8988T (cell line): Measurements from ENCODE around the gene TBC1D9.

Experiments
- DNase-seq: peaks from one replicate; pipeline ENCODE4 v3.0.0; 2011

TBC1D9 gene

GRCh38 chr4:140688711-140689598 lies 67.2 kb downstream of the TBC1D9 start:
- no peak for DNase-seq

- DNase-seq, result no peak
These were observed 69.4 kb downstream of the TBC1D9 start for GRCh38 chr4:140686796-140687195.

- DNase-seq, result no peak
These were observed 71.9 kb downstream of the TBC1D9 start for GRCh38 chr4:140684314-140684713.

- DNase-seq, result no peak
These were observed 75.0 kb downstream of the TBC1D9 start for GRCh38 chr4:140681201-140681600.

- no peak for DNase-seq
These were observed 75.5 kb downstream of the TBC1D9 start for GRCh38 chr4:140680686-140681085.

- DNase-seq, result no peak
These were observed 76.6 kb downstream of the TBC1D9 start for GRCh38 chr4:140679576-140679975.

GRCh38 chr4:140675599-140676231 lies 80.5 kb downstream of the TBC1D9 start:
- no peak for DNase-seq

- DNase-seq, result no peak
These were observed 82.5 kb downstream of the TBC1D9 start for GRCh38 chr4:140673729-140674128.

- DNase-seq, result no peak
These were observed 83.8 kb downstream of the TBC1D9 start for GRCh38 chr4:140672416-140672815.

- DNase-seq, result no peak
These were observed 88.1 kb downstream of the TBC1D9 start for GRCh38 chr4:140668111-140668510.

- no peak for DNase-seq
These were observed 89.1 kb downstream of the TBC1D9 start for GRCh38 chr4:140666889-140667614.

- no peak for DNase-seq
These were observed 93.9 kb downstream of the TBC1D9 start for GRCh38 chr4:140662082-140662869.

- no peak for DNase-seq
These were observed 94.6 kb downstream of the TBC1D9 start for GRCh38 chr4:140661550-140661949.

- DNase-seq, result no peak
These were observed 96.1 kb downstream of the TBC1D9 start for GRCh38 chr4:140659943-140660700.

GRCh38 chr4:140654495-140654814 lies 101.7 kb downstream of the TBC1D9 start:
- no peak for DNase-seq

- DNase-seq, result no peak
These were observed 102.3 kb downstream of the TBC1D9 start for GRCh38 chr4:140653718-140654494.

GRCh38 chr4:140652601-140653000 lies 103.6 kb downstream of the TBC1D9 start:
- DNase-seq, result no peak

GRCh38 chr4:140648716-140649308 lies 107.4 kb downstream of the TBC1D9 start:
- DNase-seq, result no peak

- DNase-seq, result no peak
These were observed 110.4 kb downstream of the TBC1D9 start for GRCh38 chr4:140645614-140646412.

GRCh38 chr4:140645196-140645595 lies 111.0 kb downstream of the TBC1D9 start:
- DNase-seq, result no peak
